ENCODE results near the gene ANKS6. TPM values are rescaled to one million over a fixed set of nuclear protein-coding genes. Genes with fewer than 3 reads are reported as not detected.

ANKS6 gene
- total RNA-seq, 1 donor from 2014 or later, result 16.0 TPM

- H3K4me2 ChIP-seq, result peak overlapping the region; percentile 97
- Mint-ChIP-seq H3K9me3 (peaks cover 13% of the 10 kb centered on the region), H3K36me3 (peaks cover 9% of the 10 kb centered on the region), H3K4me3 (peak overlapping the region; percentile 79), H3K4me1 (peaks cover 37% of the 10 kb centered on the region), H3K27me3 (ENCODE audit: insufficient read depth, low read depth) (peaks cover 4% of the 10 kb centered on the region), H3K27ac (no peak overlapping the region)
- H3K27ac ChIP-seq, result no peak overlapping the region
- TF ChIP-seq CTCF (IDR thresholded peaks at IDR 0.05), result no peak
- TF ChIP-seq EZH2phosphoT487 (IDR thresholded peaks at IDR 0.05), result no peak
- TF ChIP-seq EZH2 (IDR thresholded peaks at IDR 0.05), result no peak
- H3K9ac ChIP-seq, result no peak overlapping the region
- no peaks in the 10 kb centered on the region for H3K9me3 ChIP-seq (ENCODE audit: low read depth)
- no peak overlapping the region for H2AFZ ChIP-seq (replicated peaks)
- peaks cover 37% of the 10 kb centered on the region for H4K20me1 ChIP-seq (ENCODE audit: low read depth)
- H3K27me3 ChIP-seq, result peaks cover 24% of the 10 kb centered on the region
- peaks cover 26% of the 10 kb centered on the region for H3K4me1 ChIP-seq
- H3K4me3 ChIP-seq, result peak overlapping the region; percentile 67
- H3F3A ChIP-seq (ENCODE audit: low read depth), result peaks cover 9% of the 10 kb centered on the region
- no peaks in the 10 kb centered on the region for H3K36me3 ChIP-seq
- peak; percentile 55 for DNase-seq (ENCODE audit: low spot score)
- H3K79me2 ChIP-seq (ENCODE audit: low read depth), result peaks cover 38% of the 10 kb centered on the region
These were observed 388 bp downstream of the ANKS6 start for GRCh38 chr9:98795970-98796363.

- Histone ChIP-seq H3K4me1 (peaks cover 26% of the 10 kb centered on the region), H3K9ac (no peak overlapping the region), H2AFZ (replicated peaks) (no peak overlapping the region), H3K79me2 (ENCODE audit: low read depth) (peaks cover 44% of the 10 kb centered on the region), H3K36me3 (no peaks in the 10 kb centered on the region), H4K20me1 (ENCODE audit: low read depth) (peaks cover 42% of the 10 kb centered on the region), H3K27me3 (peaks cover 24% of the 10 kb centered on the region), H3K9me3 (ENCODE audit: low read depth) (no peaks in the 10 kb centered on the region), H3K4me3 (peak overlapping the region; percentile 67), H3K4me2 (peak overlapping the region; percentile 97), H3F3A (ENCODE audit: low read depth) (peaks cover 9% of the 10 kb centered on the region), H3K27ac (no peak overlapping the region)
- Mint-ChIP-seq H3K27ac (no peak overlapping the region), H3K9me3 (peaks cover 13% of the 10 kb centered on the region), H3K4me1 (peaks cover 40% of the 10 kb centered on the region), H3K27me3 (ENCODE audit: insufficient read depth, low read depth) (peaks cover 4% of the 10 kb centered on the region), H3K36me3 (peaks cover 11% of the 10 kb centered on the region), H3K4me3 (peak overlapping the region; percentile 79)
- TF ChIP-seq CTCF (IDR thresholded peaks at IDR 0.05) (no peak), EZH2 (IDR thresholded peaks at IDR 0.05) (no peak), EZH2phosphoT487 (IDR thresholded peaks at IDR 0.05) (no peak)
- no peak for DNase-seq (ENCODE audit: low spot score)
These were observed 930 bp downstream of the ANKS6 start for GRCh38 chr9:98795295-98795955.

GRCh38 chr9:98794802-98795201 is 1.6 kb downstream of the ANKS6 start:
- no peak overlapping the region for H2AFZ ChIP-seq (replicated peaks)
- no peak for TF ChIP-seq EZH2 (IDR thresholded peaks at IDR 0.05)
- TF ChIP-seq CTCF (IDR thresholded peaks at IDR 0.05), result no peak
- peaks cover 9% of the 10 kb centered on the region for H3F3A ChIP-seq (ENCODE audit: low read depth)
- peaks cover 44% of the 10 kb centered on the region for H3K79me2 ChIP-seq (ENCODE audit: low read depth)
- peak overlapping the region; percentile 67 for H3K4me3 ChIP-seq
- Mint-ChIP-seq H3K9me3 (peaks cover 13% of the 10 kb centered on the region), H3K27ac (no peak overlapping the region), H3K4me3 (peak overlapping the region; percentile 79), H3K4me1 (peaks cover 40% of the 10 kb centered on the region), H3K36me3 (peaks cover 11% of the 10 kb centered on the region), H3K27me3 (ENCODE audit: insufficient read depth, low read depth) (peaks cover 4% of the 10 kb centered on the region)
- peaks cover 42% of the 10 kb centered on the region for H4K20me1 ChIP-seq (ENCODE audit: low read depth)
- no peak overlapping the region for H3K9ac ChIP-seq
- no peaks in the 10 kb centered on the region for H3K9me3 ChIP-seq (ENCODE audit: low read depth)
- H3K4me1 ChIP-seq, result peaks cover 26% of the 10 kb centered on the region
- H3K27ac ChIP-seq, result no peak overlapping the region
- peaks cover 24% of the 10 kb centered on the region for H3K27me3 ChIP-seq
- DNase-seq (ENCODE audit: low spot score), result no peak
- H3K36me3 ChIP-seq, result no peaks in the 10 kb centered on the region
- H3K4me2 ChIP-seq, result peak overlapping the region; percentile 97
